HG02588 (cell line): ENCODE results near the gene KRTAP13-1.

Source experiments
- ATAC-seq: cut with Tn5 transposase; IDR thresholded peaks from one replicate; pipeline ENCODE4 v1.9.1; 2021; ENCODE audit warnings: mild to moderate bottlenecking, moderate library complexity; ENCODE audit not compliant: unreplicated experiment

The KRTAP13-1 gene, protein sequence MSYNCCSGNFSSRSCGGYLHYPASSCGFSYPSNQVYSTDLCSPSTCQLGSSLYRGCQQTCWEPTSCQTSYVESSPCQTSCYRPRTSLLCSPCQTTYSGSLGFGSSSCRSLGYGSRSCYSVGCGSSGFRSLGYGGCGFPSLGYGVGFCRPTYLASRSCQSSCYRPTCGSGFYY

GRCh38 chr21:30395731-30396130 lies at the start of gene KRTAP13-1:
Gene KRTAP13-1, plus strand, starts transcription at chr21:30396031. Its CDS starts 56 bp downstream, at chr21:30396087.
- no peak for ATAC-seq

DNA sequence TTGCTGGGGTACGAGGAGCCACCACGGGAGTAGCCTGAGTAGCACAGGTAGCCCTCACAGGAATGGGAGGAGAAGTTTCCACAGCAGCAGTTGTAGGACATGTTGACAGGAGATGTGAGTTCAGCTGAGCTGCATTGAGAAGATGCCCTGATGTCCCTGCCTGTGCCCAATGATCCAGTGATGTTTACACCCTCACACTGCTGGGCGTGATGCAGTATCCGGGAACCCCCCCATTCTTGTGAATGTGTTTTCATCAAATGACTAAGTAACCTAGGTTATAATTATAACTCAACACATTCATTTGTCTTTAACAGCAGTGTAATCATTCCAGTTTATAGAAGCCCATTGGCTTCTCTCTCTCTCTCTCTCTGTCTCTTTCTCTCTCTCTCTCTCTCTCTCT lies 47.3 kb upstream of the KRTAP13-1 start, which contains the start of gene KRTAP23-1:
Gene KRTAP23-1, minus strand, starts transcription at position 101 of the 400 bp plus-strand sequence. Its CDS starts 0 bp downstream, at position 101.
- ATAC-seq = no peak

GRCh38 chr21:30349572-30349971 lies 46.3 kb upstream of the KRTAP13-1 start:
- ATAC-seq = no peak

DNA sequence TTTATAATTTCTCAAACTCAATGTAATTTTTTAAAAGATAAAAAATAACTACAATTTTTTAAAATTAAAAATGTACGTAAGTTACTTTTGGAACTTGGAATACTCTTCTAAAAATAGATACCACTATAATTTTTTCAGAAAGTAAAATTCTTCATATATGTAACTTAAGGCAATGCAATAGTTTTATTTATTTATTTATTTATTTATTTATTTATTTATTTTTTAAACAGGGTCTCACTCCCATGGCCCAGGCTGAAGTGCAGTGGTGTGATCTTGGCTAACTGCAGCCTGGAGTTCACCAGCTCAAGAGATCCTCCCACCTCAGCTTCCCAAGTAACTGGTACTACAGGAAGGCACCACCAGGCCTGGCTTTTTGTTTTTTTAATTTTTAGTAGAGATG lies 44.3 kb upstream of the KRTAP13-1 start:
- no peak for ATAC-seq

- ATAC-seq = no peak
These were observed 41.4 kb upstream of the KRTAP13-1 start for GRCh38 chr21:30354308-30355005.

DNA sequence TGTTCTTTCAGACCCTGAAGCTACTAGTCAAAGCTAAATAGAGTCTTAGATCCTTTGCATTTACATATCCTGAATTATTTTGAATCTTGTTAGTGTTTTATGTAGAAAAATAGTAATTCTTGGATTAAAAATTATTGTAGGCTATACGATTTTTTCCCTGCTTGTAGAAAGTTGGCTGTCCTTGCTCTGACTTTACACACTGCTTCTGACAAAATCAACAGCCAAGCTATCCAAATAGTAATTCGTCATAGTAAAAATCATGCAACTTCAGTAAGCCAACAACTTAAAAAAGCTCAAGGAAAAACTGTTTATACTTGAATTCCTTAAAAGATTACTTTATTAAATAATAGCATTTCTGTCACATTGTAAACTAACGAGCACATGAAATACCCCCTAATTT lies 39.9 kb upstream of the KRTAP13-1 start:
- no peak for ATAC-seq

- no peak for ATAC-seq
These were observed 23.6 kb upstream of the KRTAP13-1 start, which contains the start of gene KRTAP13-2 for GRCh38 chr21:30372139-30372770. Gene KRTAP13-2, minus strand, starts transcription at chr21:30372271. Its CDS starts 58 bp downstream, at chr21:30372213.

DNA sequence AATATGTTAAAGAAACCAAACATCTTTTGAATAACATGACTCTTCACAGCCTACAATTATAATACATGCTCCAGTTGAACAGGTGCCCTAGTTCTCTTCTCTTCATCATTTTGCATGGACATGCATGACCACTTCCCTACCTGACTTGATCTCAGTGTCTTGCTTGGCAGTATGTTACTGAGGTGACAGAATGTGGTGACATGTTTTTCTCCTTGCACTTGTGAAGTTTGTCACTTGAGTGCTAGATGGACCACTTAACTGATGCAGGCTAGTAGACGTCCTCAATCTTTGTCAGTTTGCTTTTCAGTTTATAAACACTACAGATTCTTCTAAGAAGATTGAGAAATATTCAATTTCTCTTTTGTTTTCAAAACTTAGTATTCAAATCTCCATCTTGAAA lies 13.6 kb upstream of the KRTAP13-1 start:
- ATAC-seq = no peak

DNA sequence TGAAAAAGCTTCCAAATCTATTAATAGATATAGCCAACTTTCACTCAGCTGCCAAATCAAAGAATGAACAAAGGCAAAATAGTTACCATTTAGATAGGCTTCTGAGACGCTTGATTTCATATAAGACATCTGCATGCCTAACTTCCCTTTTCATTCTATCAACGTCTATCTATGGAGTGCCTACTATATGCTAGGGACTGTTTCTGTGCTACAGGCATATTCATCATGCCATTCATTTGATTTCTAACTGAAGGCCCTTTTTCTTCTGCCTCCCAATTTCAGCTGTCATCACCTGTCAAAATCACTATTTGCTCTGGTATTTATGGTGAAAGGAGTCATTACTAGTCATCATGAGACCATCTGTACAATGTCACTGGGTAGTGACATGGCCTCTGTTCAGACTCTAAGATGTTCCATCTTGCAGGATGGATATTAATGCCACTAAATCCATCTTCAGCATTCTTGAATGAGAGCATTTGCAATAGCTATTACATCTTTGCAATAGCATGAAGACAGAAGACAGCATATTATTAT lies 4.3 kb upstream of the KRTAP13-1 start:
- ATAC-seq = no peak

GRCh38 chr21:30408782-30409494 lies 13.1 kb downstream of the KRTAP13-1 start:
- no peak for ATAC-seq

DNA sequence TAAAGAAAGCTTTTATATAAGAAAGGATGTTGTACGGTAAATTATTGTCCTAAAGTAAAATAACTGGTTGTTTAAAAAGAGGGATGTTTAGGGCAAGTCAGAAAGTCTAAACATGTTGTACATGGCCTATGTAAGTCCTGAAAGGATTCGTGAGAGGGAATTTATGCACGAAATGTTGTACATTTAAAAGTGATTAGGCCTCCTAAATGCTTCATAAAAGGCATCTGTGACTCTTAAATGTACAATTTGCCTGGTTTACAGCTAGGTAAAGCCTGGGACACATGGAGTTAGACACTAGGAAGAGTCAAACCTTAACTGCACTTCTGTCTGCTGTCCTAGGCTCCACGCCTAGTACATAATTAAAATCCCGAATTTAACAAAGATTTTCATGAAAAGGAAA lies 20.2 kb downstream of the KRTAP13-1 start:
- no peak for ATAC-seq

GRCh38 chr21:30425826-30426225 lies 30.0 kb downstream of the KRTAP13-1 start, which contains the start of gene KRTAP13-3:
Gene KRTAP13-3, minus strand, starts transcription at chr21:30425926. Its CDS starts 14 bp downstream, at chr21:30425912.
- no peak for ATAC-seq

GRCh38 chr21:30426731-30427130 lies 30.9 kb downstream of the KRTAP13-1 start:
- no peak for ATAC-seq

DNA sequence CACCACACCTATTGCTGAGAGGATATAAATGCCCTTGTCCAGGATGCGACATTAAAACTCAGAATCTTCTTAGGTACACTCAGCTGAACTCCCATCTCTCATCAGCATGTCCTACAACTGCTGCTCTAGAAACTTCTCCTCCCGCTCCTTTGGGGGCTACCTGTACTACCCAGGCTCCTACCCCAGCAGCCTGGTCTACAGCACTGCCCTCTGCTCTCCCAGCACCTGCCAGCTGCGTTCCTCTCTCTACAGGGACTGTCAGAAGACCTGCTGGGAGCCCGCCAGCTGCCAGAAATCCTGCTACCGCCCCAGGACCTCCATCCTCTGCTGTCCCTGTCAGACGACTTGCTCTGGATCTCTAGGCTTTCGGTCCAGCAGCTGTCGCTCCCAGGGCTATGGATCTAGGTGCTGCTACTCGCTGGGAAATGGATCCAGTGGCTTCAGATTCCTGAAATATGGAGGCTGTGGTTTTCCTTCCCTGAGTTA lies 34.4 kb downstream of the KRTAP13-1 start, which contains the start of gene KRTAP13-4:
Gene KRTAP13-4, plus strand, starts transcription at position 51 of the 486 bp plus-strand sequence. Its CDS starts 56 bp downstream, at position 107.
- ATAC-seq = no peak

- ATAC-seq = peak; percentile 65
These were observed 38.3 kb downstream of the KRTAP13-1 start for GRCh38 chr21:30434033-30434631.

DNA sequence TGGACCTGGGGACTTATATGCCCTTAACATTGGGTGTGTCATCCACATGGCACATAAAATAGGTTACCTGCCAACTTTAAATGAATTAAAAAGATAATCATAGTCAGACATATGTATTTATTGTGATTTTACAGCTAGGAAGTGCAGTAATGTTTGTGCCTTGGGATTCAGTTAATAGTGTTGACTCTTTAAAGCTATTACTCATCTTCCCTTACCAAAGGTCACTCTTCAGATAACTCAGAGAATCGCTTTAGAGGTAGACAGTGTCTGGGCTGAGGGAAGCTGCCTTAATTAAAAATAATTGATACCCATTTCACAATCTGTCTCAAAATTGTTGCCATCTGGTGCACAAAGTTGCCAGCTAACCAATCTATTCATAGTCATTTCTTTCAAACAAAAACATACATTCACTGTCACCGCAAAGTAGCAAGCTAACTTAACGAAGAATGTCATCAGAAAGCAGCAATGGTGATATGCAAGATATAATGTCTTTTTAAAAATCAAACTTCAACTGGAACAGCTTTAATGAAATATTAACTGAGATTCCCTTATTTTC lies 41.3 kb downstream of the KRTAP13-1 start:
- no peak for ATAC-seq

DNA sequence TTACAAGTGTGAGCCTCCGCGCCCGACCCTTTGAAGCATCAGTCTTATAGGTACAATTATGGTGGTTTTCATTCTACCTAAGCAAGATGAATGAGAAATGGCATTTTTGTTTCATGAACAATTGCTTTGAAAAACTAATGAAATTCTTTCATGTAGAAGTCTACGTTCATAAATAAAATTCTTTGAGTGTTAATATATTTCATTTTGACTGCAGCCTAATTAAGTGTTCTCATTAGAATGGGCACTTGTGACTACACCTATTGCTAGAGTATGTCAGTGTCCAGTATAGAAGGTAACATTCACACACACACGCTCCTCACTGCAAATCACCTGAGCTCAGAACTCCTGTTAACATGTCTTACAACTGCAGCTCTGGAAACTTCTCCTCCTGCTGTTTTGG lies 44.1 kb downstream of the KRTAP13-1 start, which contains the start of gene KRTAP15-1:
Gene KRTAP15-1, plus strand, starts transcription at position 301 of the 400 bp plus-strand sequence. Its CDS starts 53 bp downstream, at position 354.
- ATAC-seq = no peak

DNA sequence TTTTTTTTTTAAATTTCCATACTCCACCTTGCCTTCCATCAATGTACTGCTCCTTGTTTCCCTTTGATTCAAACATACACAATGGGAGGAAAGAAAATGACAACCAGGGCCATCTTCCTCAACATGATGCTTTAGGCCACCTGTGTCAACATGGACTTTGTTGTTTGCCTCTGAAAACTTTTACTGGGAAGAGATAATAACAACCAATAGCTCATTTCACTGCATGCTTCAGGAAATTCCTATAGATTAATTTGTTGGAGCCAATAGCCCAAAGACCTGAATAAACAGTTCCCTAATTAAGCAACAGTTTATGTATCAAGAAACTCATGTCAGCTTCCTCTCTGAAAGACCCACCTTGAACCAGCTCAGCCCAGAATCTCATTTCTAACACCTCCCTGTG lies 47.4 kb downstream of the KRTAP13-1 start:
- no peak for ATAC-seq

- ATAC-seq = no peak
These were observed 48.4 kb downstream of the KRTAP13-1 start for GRCh38 chr21:30444204-30444603.
